ENCODE data around the gene RILPL2.
A peak's percentile ranks its signal among the peaks of the same experiment; 100 is the strongest.
"Not testable (repeated sequence)": the region's sequence is repeated elsewhere in the genome, so short reads cannot be mapped to it uniquely, and the experiment has no call there.

Gene RILPL2, protein sequence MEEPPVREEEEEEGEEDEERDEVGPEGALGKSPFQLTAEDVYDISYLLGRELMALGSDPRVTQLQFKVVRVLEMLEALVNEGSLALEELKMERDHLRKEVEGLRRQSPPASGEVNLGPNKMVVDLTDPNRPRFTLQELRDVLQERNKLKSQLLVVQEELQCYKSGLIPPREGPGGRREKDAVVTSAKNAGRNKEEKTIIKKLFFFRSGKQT

DNA sequence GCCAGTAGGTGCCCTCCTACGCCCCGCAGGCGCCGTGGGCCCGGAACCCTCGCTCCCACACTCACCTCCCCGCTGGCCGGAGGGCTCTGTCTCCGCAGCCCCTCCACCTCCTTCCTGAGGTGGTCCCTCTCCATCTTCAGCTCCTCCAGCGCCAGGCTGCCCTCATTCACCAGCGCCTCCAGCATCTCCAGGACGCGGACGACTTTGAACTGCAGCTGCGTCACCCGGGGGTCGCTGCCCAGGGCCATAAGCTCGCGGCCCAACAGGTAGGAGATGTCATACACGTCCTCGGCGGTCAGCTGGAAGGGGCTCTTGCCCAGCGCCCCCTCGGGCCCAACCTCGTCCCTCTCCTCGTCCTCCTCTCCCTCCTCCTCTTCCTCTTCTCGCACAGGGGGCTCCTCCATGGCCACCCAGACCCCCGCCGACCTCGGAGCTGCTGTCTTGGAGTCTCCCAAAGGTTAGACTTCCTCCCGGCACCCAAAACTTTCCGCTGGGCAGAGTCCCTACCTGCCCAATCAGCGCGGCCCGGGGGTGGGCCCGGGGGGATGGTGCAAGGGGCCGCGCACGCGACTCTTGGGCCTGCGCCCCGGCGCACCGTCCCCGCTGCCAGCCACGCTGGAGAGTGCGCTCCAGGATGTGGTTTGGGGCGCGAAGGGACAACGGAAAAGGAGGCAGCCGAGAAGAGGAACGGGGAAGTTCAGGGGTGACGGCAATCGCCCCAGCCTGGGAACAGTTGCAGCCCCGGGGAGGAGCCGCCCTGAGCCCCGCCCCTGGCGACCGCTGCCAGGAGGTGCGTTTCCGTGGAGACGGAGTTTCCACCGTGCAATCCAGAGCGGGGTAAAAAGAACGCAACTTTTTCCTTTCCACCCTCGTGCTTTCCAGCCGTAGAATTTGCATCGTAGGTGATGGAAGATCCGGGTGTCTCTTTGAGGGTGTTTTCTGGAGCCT, at the start of gene RILPL2:
RILPL2 (minus strand) TSS at position 668 of the 948 bp plus-strand sequence; CDS start at position 404, 264 bp downstream.
- peak; percentile 97 for DNase-seq

DNA sequence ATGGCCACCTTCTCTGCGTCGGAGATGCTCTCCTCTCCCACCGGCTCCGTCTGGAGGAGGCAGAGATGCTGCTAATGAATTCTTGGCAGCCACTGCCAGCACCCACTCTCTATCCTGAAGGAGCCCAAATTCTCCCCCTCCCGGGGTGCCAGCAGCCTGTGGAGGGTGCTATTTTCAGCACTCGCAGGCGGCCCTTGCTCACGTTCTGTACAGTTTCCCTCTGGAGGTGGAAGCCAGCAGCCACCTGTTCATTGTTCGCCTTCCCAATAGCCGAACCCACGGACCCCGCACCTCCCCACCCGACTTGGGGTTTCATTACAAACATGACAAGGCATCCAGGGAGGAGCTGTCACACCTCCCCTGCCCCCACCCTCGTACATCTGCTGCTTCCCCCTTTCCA, 49.3 kb upstream of the RILPL2 start:
- DNase-seq: no peak

DNA sequence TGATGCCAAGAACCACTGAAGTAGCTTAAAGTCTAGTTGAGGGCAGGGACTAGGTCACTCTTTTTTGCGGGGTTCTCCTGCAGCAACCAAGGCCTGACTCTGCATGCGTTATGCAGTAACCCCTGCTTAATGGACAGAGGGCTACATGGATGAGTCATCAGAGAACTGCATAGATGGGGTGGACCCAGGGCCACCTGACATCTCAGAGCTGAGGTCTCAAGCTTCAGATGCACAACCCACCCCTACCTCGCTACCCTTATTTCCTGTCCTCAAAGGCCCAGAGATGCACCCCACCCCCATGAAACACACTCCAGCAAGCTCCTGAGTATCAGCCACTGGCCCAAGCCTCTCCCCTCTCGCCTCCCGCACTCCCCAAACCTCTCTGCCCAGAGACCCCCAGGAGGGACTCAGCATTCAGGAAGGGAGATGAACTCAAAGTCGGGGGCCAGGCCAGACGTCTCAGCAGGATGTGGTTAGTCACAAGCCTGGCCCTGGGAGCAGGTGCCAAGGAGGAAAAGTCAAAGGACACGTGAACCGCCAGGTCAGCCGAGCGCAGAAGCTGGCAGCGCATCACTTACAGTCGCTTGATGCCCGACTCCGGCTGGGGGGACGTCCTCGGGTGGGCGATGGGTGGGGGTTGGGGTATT, 47.2 kb upstream of the RILPL2 start:
- DNase-seq: no peak

DNA sequence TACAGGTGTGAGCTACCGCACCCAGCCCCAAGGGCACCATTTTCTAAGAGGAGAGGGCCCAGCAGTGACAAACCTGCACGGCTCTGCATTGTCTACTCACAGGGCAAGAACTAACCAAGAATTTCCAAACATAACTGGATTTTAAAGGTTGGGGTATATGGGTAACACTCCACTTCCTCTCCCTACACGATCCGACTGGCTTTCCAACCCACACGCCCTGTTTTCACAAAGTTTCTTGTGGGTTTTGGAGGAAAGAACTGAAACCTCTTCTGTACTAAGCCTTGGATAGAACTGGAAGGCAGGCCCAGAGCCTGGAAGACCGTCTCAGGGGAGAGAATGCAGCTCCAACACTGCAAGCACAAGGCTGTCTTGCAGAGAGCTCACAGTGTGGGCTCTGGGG, 46.4 kb upstream of the RILPL2 start:
- DNase-seq: no peak

DNA sequence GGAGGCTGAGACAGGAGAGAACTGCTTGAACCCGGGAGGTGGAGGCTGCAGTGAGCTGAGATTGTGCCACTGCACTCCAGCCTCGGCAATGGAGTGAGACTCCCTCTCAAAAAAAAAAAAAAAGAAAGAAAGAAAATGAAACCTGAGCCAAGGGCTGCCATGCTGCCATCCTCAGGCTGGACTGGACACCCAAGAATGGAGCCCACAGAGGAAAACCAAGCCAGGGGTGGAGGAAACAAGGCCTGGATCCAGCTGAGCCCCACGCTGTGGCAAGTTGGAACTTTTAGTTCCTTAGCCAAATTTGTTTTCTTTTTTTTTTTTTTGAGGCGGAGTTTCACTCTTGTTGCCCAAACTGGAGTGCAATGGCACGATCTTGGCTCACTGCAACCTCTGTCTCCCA, 44.8 kb upstream of the RILPL2 start:
- DNase-seq: not testable (repeated sequence)

DNA sequence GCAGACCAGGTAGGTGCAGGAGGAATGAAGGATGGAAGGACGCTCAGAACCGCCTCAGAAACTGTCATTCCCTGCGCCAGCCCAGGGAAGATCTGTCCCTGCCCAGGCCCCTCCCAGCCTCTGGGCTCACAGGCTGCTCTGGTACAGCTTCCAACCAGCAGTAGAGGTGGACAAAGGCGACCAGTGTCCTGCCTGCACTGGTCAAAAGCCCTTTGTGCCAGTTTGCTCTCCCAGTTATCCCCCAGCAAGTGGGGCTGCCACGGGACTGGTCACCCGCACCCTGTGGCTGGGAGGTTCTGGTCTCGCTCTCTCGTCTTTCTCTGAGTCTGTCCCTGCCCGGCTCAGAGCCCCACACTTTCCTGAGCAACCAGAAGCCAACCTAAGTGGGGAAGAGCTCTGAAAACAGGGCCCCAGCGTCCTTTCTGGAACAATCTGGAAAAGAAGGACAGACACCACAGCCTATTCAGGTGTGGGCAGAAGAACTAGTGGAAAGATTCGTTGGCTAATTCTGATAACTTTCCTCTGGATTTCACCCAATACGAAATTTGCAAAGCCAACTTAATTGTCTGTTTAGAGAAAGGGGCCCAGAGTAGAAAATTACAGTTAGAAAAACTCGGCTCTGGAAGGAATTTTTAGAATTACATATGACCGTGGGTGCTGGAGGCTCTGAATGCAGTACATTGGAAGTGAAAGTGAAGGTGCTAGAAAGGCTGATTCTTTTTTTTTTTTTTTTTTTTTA, 43.1 kb upstream of the RILPL2 start:
- DNase-seq: no peak

DNA sequence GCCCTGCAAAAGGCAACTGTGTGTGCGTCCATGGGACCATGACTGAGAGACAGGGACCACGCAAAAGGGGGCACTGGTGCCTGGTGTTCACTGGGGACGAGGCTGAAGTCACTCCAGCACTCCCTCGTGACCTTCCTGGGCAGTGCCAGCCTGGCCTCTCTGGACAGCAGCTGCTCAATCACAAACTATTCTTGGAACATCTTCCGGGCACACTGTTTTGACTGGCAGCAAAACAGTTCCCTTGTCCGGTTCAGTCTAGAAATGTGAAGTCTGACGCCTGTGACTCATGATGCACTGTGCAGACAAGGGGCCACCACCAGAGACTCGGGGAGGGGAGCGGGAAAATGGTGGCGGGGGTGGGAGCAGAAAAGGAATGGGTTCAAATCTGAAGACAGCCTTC, 42.3 kb upstream of the RILPL2 start:
- no peak for DNase-seq

DNA sequence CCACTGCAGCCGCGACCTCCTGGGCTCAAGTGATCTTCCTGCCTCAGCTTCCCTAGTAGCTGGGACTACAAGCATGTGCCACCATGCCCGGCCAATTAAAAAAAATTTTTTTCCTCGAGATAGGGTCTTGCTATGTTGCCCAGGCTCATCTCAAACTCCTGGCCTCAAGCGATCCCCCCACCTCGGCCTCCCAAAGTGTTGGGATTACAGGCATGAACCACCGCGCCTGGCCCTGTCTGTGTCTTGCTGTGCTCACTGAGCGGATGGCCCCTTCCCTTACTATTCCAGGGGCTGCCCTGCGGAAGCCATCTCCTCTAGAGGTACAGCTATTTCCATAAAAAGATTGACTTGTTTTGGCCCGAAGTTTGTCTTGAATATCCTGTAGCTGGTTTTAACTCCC, 41.6 kb upstream of the RILPL2 start:
- no peak for DNase-seq

DNA sequence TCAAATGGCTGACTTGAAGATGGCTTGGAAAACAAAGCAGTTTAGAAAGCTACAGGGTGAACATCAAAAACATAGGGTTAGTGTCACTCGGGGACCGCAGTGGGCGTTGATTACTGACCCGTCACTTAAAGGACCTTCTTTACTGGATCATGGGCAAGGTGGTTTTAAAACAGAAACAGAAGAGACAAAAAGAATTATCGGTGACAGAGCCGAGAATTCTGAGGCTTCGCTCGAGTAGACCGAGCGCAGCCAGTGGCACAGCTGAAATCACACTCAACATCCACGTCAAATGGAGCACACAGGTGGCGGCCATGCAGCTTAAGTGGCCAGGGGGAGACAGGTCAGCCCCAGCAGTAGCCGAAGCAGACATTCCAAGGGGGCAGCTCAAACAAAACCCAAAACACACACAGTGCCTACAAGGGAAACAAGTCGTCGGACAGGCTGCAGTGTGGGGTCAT, 38.8 kb upstream of the RILPL2 start:
- no peak for DNase-seq

DNA sequence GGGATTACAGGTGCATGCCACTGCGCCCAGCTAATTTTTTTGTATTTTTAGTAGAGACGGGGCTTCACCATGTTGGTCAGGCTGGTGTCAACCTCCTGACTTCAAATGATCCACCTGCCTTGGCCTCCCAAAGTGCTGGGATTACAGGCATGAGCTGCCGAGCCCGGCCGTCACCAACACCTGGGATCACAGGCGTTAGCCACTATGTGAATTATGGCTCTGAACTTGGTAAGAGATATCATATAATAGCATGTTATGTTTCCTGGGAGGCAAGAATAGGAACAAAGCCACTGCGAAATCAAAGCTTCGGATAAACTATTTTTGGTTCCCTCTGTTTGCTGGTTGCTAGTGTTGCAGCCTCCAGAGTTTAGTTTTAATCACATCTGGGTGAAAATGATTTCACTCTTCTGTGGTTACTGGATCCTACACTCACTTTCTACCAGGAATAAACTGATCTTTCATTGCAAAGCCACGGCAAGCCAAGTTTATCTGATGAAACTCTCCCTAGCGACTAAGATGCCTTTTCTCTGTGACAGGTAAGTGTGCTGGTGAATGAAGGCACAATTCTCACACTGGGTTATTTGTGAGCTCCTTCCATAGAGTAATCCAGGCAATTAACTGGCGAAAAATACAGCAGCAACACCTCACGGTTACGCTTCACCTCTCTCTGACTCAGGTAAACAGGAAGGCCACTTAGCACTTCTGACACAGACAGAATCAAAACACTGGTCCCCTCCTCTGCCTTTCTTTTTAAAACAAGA, 38.2 kb upstream of the RILPL2 start:
- no peak for DNase-seq

DNA sequence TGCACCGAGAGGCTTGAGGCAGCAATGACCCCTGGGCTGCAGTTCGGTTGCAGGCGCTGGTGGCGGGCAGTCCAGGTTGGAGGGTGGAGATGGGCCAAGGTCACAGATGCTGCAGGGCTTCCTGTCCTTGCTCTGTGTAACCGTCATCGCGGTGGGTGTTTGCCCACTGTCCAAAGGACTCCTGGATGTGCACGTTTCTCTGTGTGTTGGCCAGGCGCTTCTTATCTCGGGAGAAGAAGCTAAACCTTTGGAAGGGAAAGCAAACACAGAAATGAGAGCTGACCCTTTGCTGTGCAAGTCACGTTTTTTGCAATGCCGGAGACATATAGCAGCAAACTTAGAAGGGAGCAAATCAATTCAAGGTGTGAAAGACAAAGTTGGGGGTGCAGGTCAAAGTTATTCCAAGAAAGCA, 36.0 kb upstream of the RILPL2 start:
- DNase-seq: no peak

DNA sequence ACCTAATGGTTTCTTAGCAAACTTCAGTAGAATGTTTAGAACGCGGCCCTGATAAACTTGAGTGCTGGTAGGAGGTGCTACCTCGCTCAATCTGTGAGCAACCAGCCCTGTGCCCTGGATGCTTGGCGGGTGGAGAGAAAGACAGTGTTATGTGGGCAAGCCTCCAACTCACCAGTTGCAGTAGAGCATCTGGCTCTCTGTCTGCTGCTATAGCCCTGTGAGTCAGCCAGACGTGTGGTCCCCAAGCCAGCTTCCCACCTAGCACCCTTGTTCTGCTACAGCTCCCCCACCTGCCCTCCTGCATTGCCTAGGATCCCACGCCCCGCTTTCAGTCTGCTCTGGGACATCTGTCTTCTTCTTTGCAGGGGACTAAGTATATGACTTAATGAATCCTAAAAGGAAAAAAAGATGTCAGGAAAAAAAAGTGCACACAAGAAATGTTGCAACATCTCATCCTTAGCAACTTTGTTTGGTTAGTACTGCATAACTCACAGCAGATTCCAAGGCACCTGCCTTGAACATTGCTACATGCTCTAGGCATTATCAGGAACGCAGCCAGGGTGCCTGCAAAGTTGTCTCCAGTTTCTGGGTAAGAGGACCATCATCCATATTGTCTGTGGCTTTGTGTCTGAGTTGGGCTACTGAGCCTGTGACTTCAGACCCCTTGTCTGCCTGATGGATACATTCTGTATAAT, 35.0 kb upstream of the RILPL2 start:
- no peak for DNase-seq

DNA sequence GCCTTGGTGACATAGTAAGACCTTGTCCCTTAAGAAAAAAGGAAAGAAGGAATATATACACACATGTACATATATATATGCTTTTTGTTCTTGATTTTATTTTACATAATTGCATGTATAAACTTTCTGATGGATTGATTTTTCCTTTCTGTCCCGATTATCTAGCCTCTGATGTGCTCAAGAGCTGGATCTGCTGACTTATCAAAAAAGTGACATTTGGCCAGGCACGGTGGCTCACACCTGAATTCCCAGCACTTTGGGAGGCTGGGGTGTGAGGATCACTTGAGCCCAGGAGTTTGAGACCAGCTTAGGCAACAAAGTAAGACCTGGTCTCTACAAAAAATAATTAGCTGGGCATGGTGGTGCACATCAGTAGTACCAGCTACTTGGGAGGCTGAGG, 33.5 kb upstream of the RILPL2 start:
- no peak for DNase-seq

DNA sequence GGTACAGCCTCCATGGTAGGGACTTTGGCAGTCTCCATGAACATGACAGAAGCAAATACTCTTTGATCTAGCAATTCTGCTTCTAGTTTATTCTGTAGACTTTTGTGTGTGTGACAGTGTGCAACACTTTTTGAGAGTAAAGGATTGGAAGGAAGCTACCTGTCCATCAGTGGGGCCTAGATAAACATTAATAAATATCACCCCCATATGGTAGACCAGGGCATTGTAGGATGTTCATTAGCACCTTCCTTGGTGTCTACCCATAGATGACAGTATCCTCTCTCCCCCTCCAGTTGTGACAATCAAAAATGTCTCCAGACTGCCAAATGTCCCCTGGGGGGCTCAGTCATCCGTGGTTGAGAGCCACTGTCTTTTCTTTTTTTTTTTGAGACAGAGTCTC, 32.3 kb upstream of the RILPL2 start:
- no peak for DNase-seq

DNA sequence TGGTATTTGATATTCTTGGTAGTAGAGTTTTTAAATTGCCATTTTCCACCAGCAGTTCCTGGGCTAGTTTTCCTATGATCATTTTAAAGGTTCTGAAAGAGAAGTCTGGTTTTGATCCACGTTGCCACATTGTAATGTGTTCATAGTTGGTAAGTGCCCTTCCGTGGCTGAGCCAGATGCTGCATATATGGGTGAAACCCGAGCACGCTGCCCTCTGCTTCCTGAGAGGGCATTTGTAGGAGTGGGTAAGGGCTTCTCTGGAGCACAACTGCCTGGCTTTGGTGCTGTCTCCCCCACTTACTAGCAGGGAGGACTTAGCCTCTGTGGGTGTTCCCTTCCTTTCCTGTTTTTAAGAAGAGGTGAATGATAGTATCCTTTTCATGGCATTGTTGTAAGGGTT, 28.6 kb upstream of the RILPL2 start:
- DNase-seq: no peak

DNA sequence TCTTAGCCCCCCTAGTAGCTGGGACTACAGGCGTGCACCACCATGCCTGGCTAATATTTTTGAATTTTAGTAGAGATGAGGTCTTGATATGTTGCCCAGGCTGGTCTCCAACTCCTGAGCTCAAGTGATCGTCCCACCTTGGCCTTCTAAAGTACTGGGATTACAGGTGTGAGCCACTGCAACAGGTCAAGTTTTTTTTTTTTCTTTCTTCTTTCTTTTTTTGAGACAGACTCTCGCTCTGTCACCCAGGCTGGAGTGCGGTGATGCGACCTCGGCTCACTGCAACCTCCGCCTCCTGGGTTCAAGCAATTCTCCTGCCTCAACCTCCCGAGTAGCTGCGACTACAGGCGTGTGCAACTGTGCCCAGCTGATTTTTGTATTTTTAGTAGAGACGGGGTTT, 26.7 kb upstream of the RILPL2 start:
- not testable (repeated sequence) for DNase-seq

DNA sequence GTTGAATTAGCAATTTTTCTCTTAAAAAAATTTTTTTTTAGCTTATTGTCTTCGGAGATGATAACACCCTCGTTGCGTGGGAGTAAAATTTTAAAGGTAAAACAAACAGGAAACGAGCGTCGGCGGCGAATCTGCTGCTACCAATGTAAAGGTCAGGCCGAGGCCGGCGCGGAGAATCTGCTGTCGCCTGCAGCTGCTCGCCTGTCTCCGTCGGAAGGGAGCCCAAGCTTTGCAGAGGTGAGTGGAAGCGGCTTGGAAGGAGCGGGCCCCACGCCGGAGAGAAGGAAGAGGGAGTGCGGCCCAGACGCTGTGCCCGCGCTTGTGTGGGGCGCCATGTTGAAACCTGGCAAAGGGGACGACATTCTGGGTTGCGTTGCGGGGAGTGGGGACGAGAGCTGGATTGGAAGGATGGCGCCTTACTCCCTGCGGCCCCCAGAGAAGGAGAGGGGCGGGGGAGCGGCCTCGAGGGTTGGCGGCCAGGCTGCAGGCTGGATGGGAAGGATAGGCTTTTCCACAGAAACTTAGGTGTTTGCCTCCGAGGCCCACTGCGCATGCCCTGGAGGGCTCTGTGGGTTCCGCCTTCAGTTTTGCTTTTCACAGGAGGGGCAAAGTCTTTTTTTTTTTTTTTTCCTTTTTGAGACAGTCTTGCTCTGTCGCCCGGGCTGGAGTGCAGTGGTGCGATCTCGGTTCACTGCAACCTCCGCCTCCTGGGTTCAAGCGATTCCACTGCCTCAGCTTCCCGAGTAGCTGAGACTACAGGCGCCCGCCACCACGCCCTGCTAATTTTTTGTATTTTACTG, 21.7 kb upstream of the RILPL2 start, which contains the start of gene SNRNP35:
SNRNP35 (plus strand) TSS at position 160 of the 800 bp plus-strand sequence. CDS start 7,402 bp downstream, outside the sequence.
- peak; percentile 65 for DNase-seq

DNA sequence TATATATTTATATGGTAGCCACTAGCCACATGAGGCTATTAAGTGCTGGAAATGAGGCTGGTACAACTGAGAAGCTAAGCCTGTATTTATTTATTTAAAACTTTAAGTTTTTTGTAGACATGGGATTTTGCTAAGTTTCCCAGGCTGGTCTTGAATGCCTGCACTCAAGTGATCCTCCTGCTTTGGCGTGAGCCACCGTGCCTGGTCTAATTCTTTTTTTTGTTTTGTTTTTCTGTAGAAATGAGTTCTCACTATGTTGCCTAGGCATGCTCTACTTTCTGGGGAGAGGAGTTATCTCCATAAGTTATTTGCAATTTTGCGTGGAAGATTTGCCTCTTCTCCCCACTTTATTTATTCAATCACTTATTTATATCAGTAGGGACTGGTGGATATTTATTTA, 16.7 kb upstream of the RILPL2 start:
- DNase-seq: no peak

DNA sequence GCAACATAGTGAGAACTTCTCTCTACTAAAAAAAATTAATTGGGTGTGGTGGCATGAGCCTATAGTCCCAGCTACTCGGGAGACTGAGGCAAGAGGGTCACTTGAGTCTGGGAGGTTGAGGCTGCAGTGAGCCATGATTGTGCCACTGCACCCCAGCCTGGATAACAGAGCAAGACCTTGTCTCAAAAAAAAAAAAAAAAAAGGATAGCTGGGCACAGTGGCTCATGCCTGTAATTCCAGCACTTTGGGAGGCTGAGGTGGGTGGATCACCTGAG, 15.7 kb upstream of the RILPL2 start:
- DNase-seq: not testable (repeated sequence)

DNA sequence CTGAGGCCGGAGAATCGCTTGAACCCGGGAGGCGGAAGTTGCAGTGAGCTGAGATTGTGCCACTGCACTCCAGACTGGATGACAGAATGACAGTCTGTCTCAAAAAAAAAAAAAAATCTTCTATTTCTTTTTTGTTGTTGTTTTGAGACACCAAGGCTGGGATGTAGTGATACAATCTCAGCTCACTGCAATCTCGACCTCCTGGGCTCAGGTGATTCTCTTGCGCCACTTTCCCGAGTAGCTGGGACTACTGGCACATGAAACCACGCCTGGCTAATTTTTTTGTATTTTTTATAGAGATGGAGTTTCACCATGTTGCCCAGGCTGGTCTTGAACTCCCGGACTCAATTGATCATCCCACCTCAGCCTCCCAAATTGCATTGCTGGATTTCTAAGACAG, 14.2 kb upstream of the RILPL2 start:
- no peak for DNase-seq

DNA sequence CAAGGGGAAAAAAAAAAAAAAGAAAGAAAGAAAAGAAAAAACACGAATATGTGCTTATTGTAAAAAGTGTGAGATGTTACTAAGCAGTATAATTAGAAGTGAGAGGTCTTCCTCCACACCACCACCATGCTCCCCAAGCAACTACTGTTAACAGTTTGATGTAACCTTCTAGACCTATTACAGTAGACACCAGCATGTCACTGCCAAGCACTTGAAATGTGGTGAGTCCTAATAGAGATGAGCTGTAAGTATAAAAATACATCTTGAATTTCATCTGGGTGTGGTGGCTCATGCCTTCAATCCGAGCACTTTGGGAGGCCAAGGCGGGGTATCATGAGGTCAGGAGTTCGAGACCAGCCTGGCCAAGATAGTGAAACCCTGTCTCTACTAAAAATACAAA, 13.4 kb upstream of the RILPL2 start:
- DNase-seq: no peak

Measured in GF-D8 (cell line).